ENCODE results near the gene NLRC3.

NLRC3 gene

DNA sequence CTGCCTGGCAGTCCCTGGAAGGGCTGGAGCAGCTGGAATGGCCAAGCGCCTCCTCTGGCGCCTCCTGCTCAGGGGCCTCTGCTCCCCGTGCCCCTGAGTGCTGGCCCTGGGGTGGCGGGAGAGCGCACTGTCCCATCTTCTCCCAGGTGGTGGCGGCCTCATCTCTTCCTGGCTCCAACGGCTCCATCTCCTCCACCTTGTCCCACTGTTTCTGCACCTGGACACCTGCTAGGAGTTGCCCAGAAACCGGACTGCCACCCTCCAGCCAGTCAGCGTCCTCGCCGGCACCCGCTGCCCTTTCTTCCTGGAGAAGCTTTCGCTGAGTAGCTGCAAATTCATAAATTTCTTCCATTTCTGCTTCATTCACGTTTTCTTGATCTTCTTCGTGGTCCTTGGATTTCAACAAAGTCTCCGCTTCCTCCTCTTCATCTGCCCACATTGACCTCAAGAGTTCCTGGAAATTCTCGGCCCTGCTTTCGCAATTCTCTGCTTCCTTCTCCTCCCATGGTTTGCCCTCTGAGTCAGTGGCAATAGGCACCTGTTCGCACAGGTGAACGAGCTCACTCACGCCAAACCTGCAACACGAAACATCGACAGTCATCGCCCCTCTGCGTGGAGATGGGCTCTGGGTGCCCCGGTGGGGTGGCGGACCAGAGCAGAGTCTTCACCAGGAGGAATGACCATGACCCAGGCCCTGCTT lies 13.7 kb upstream of the NLRC3 start:
- Histone ChIP-seq H3K9me3 (ENCODE audit: control insufficient read depth, insufficient read depth, low read length) (no peaks in the 10 kb centered on the region), H3K4me3 (ENCODE audit: low read length) (no peak overlapping the region), H3K4me1 (ENCODE audit: control insufficient read depth, insufficient read depth, low read length) (no peaks in the 10 kb centered on the region), H3K27me3 (ENCODE audit: control insufficient read depth, insufficient read depth, low read length) (no peaks in the 10 kb centered on the region), H3K36me3 (ENCODE audit: control insufficient read depth, insufficient read depth, low read length) (peaks cover 9% of the 10 kb centered on the region; the same call in 1 of the 2 replicates), H3K27ac (ENCODE audit: low read length) (no peak overlapping the region)
- no CpG with 5 or more reads among the region's 27 CpGs for WGBS (ENCODE audit: insufficient coverage, insufficient read length)
- no peak for DNase-seq (ENCODE audit: low read depth, low spot score)

DNA sequence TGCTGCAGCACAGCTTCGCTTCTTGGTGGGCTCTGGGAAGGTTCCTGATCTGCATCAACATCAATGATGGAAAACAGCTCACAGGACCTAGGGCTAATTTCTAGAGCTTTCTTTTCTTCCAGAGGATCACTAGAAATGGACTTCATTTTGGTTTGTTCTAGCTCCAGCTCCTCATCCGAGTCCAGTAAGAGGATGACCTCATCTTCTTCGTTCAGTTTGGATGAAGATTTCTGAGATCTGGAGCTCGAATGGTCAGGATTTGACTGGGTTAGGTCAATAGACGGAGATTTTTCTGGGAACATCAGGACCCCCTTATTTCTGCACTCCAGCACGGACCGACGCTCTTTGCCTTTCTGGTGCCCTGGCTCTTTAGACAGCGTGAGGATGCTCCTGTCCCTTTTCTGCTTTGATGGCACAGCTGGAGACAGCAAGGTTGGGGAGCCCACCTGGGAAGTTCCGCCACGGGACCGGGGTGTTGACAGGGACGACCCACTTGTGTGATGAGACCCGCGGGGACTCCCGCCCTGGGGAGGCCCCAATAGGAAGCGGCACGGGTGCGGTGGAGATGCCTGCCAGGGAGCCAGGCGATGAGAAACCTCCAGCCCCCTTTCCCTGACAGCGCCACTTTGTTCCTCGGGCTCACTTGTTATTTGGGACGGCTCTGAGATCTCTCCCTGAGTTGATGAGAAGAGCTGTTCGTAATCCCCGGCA lies 12.9 kb upstream of the NLRC3 start:
- Histone ChIP-seq H3K9me3 (ENCODE audit: control insufficient read depth, insufficient read depth, low read length) (no peaks in the 10 kb centered on the region), H3K4me1 (ENCODE audit: control insufficient read depth, insufficient read depth, low read length) (no peaks in the 10 kb centered on the region), H3K27ac (ENCODE audit: low read length) (no peak overlapping the region), H3K4me3 (ENCODE audit: low read length) (no peak overlapping the region), H3K27me3 (ENCODE audit: control insufficient read depth, insufficient read depth, low read length) (no peaks in the 10 kb centered on the region), H3K36me3 (ENCODE audit: control insufficient read depth, insufficient read depth, low read length) (0 out of 2 replicates have a peak, but pooled peaks cover 3% of the 10 kb centered on the region)
- no CpG with 5 or more reads among the region's 25 CpGs for WGBS (ENCODE audit: insufficient coverage, insufficient read length)
- DNase-seq (ENCODE audit: low read depth, low spot score), result no peak

DNA sequence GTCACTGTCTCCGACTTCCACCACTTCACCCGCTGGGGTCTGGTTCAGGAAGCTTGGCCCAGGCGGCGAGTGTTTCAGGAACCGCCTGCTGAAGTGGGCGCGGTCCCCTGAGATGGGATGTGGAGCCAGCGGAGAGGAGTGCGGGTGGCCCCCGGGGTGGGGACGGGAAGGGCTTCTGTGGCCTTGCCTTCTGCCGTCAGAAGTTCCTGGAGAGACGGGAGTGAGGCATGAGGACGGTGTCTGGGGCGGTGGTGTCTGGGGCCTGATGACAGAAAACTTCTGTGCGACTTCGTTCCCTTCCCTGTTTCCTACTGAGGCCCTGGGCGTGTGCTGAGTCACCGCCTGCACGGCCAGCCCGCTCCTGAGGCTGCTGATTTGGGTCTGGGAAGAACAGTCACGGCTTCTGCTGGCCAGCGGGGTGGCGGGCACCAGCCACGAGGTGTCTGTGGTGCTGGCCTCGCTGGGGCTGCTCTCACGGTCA lies 12.3 kb upstream of the NLRC3 start:
- Histone ChIP-seq H3K4me3 (ENCODE audit: low read length) (no peak overlapping the region), H3K27me3 (ENCODE audit: control insufficient read depth, insufficient read depth, low read length) (no peaks in the 10 kb centered on the region), H3K27ac (ENCODE audit: low read length) (no peak overlapping the region), H3K36me3 (ENCODE audit: control insufficient read depth, insufficient read depth, low read length) (0 out of 2 replicates have a peak, but pooled peaks cover 3% of the 10 kb centered on the region), H3K9me3 (ENCODE audit: control insufficient read depth, insufficient read depth, low read length) (no peaks in the 10 kb centered on the region), H3K4me1 (ENCODE audit: control insufficient read depth, insufficient read depth, low read length) (no peaks in the 10 kb centered on the region)
- DNase-seq (ENCODE audit: low read depth, low spot score), result no peak
- WGBS (ENCODE audit: insufficient coverage, insufficient read length), result no CpG with 5 or more reads among the region's 27 CpGs

DNA sequence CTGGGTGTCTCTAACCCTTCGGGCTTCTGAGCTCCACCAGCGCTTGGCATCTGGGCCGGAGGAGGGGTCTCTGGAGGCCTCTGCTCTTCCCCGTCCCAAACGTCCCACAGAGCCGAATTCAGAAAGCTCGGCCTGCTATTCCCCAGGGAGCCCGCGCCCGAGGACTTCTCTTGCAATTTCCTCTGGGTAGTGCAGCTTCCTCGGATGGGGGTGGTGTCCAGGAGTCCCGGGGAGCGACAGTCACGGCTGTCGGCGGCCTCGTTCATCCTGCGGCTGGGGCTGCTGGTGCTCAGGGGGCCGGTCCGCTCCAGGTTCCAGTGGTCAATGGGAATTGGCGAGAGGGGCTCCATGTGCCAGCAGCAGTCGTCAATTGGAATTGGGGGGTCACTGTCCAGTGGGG lies 11.8 kb upstream of the NLRC3 start:
- Histone ChIP-seq H3K27ac (ENCODE audit: low read length) (no peak overlapping the region), H3K27me3 (ENCODE audit: control insufficient read depth, insufficient read depth, low read length) (no peaks in the 10 kb centered on the region), H3K36me3 (ENCODE audit: control insufficient read depth, insufficient read depth, low read length) (0 out of 2 replicates have a peak, but pooled peaks cover 3% of the 10 kb centered on the region), H3K4me1 (ENCODE audit: control insufficient read depth, insufficient read depth, low read length) (no peaks in the 10 kb centered on the region), H3K9me3 (ENCODE audit: control insufficient read depth, insufficient read depth, low read length) (no peaks in the 10 kb centered on the region), H3K4me3 (ENCODE audit: low read length) (no peak overlapping the region)
- no peak for DNase-seq (ENCODE audit: low read depth, low spot score)
- WGBS (ENCODE audit: insufficient coverage, insufficient read length), result no CpG with 5 or more reads among the region's 22 CpGs

DNA sequence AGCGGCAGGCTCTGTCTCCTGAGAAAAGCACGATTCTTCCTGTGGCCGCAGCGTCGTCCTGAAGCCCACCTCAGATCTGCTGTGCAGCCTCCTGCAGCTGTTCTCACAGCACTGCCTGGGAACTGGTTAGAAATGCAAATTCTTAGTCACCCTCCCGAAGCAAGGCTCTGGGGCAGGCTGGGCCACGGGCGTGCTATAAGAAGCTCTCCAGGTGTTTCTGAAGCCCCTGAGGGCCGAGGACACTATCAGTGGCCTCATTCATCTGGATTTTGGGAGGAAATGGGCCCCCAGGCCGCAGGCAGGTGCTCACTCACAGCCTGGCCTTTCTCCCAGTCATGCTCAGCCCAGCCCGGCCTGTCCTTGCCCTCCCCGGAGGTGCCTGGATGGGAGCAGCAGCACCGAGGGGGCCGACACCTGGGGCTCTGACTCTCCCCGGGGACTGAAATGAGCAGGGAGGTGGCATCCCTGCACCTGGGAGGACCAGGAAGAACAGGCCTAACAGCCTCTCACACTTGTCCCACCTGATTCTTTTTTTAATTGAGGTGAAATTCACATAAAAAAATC lies 10.4 kb upstream of the NLRC3 start:
- no peaks in the 10 kb centered on the region for H3K9me3 ChIP-seq (ENCODE audit: control insufficient read depth, insufficient read depth, low read length)
- DNase-seq (ENCODE audit: low read depth, low spot score), result no peak
- H3K4me3 ChIP-seq (ENCODE audit: low read length), result no peak overlapping the region
- H3K27me3 ChIP-seq (ENCODE audit: control insufficient read depth, insufficient read depth, low read length), result no peaks in the 10 kb centered on the region
- H3K27ac ChIP-seq (ENCODE audit: low read length), result no peak overlapping the region
- H3K36me3 ChIP-seq (ENCODE audit: control insufficient read depth, insufficient read depth, low read length), result peaks cover 3% of the 10 kb centered on the region; the same call in 1 of the 2 replicates
- no peaks in the 10 kb centered on the region for H3K4me1 ChIP-seq (ENCODE audit: control insufficient read depth, insufficient read depth, low read length)
- no CpG with 5 or more reads among the region's 15 CpGs for WGBS (ENCODE audit: insufficient coverage, insufficient read length)

DNA sequence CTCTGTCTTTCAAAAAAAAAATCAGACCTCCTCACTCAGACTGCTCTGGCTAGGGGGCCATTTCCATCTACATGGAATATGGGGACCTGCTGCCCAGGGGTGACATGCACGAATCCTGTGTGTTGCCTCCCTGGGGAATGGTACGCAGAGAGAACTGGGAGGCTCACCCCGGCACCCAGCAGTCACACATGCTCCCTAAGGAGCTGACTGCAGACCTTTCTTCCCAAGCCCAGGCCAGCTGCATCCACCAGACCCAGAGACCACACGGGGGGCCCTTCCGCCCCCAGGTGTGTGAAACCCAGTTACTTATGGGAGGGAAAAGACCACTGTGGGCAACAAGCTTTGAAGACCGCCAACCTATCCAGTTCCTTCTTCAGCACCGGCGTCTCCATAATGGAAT lies 7.2 kb upstream of the NLRC3 start:
- no peak overlapping the region for H3K4me3 ChIP-seq (ENCODE audit: low read length)
- H3K27me3 ChIP-seq (ENCODE audit: control insufficient read depth, insufficient read depth, low read length), result no peaks in the 10 kb centered on the region
- no peak overlapping the region for H3K27ac ChIP-seq (ENCODE audit: low read length)
- H3K4me1 ChIP-seq (ENCODE audit: control insufficient read depth, insufficient read depth, low read length), result no peaks in the 10 kb centered on the region
- H3K36me3 ChIP-seq (ENCODE audit: control insufficient read depth, insufficient read depth, low read length), result peaks cover 3% of the 10 kb centered on the region; the same call in 1 of the 2 replicates
- WGBS (ENCODE audit: insufficient coverage, insufficient read length), result no CpG with 5 or more reads among the region's 8 CpGs
- no peaks in the 10 kb centered on the region for H3K9me3 ChIP-seq (ENCODE audit: control insufficient read depth, insufficient read depth, low read length)
- no peak for DNase-seq (ENCODE audit: low read depth, low spot score)

DNA sequence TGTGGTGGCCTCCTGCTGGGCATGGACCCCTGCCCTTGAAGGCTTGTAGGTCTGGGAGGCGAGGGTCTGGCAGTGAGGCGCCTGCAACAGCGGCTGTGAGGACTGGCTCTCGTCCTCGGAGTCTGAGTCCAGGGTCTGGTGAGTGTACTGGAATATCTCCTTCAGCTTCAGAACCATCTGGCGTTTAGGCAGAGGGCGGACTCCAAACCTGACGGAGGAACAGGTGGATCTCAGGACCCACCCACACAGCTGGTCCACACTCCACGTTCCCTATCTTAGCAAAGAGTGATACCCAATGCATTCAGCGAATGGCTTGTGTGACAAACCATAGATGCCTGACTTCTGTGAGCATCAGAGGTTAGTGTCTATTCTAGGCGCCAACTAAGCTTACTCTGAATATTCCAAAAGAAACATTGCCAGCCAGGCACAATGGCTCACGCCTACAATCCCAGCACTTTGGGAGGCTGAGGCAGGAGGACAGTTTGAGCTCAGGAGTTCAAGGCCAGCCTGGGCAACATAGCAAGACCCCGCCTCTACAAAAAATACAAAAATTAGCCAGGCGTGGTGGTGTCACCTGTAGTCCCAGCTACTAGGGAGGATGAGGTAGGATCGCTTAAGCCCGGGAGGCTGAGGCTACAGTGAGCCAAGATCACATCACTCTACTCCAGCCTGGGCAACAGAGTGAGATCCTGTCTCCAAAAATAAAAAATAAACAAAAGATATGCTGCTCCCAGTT lies 6.3 kb upstream of the NLRC3 start:
- Histone ChIP-seq H3K27me3 (ENCODE audit: control insufficient read depth, insufficient read depth, low read length) (no peaks in the 10 kb centered on the region), H3K36me3 (ENCODE audit: control insufficient read depth, insufficient read depth, low read length) (peaks cover under 1% of the 10 kb centered on the region; the same call in 1 of the 2 replicates), H3K9me3 (ENCODE audit: control insufficient read depth, insufficient read depth, low read length) (no peaks in the 10 kb centered on the region), H3K4me3 (ENCODE audit: low read length) (no peak overlapping the region), H3K4me1 (ENCODE audit: control insufficient read depth, insufficient read depth, low read length) (0 out of 2 replicates have a peak, but pooled peaks cover 3% of the 10 kb centered on the region), H3K27ac (ENCODE audit: low read length) (no peak overlapping the region)
- no CpG with 5 or more reads among the region's 16 CpGs for WGBS (ENCODE audit: insufficient coverage, insufficient read length)
- DNase-seq (ENCODE audit: low read depth, low spot score), result no peak

DNA sequence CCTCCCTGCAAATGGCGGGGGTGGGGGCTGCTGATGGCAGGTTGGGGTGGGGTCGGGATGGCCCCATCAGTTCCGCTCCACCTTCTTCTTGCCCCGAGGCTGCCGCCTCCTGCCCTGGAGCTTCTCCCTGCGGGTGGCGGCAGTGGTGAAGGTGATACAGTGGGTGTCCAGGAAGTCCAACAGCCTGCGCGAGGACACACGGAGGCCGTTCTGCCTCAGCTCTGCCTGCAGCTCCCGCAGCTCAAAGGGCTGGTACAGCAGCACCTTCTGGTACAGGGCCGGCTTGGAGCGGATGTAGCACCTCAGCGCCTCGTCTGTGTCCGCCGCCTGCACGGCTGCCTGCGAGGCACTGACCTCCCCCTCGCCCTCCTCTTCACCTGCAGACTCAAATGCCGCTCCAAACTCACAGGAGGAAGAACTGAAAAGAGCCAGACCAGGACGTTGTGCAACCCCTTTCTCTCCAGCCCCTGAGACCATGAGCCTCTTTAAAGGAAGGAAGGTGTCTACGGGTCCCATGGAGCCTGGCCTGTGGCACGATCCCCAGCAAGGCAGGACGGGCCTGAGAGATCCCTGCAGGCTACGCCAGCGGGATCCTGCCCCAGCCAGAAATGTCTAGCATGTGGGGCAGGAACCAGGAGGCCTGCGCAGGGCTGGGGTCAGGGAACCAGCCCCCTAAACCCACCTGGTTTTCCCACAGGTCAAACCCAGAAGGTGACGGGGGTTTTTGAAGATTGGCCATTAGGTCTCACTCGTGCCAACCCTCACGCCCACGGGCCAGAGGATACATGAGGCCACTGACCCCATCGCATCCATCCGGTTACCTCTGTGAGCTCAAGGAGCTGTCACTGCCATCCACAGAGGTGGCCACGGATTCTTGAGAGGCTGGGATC lies 5.3 kb upstream of the NLRC3 start:
- 0 out of 2 replicates have a peak, but pooled peaks cover 3% of the 10 kb centered on the region for H3K4me1 ChIP-seq (ENCODE audit: control insufficient read depth, insufficient read depth, low read length)
- no peaks in the 10 kb centered on the region; the same call in 1 of the 2 replicates for H3K36me3 ChIP-seq (ENCODE audit: control insufficient read depth, insufficient read depth, low read length)
- no peaks in the 10 kb centered on the region for H3K9me3 ChIP-seq (ENCODE audit: control insufficient read depth, insufficient read depth, low read length)
- no peak overlapping the region for H3K27ac ChIP-seq (ENCODE audit: low read length)
- H3K27me3 ChIP-seq (ENCODE audit: control insufficient read depth, insufficient read depth, low read length), result no peaks in the 10 kb centered on the region
- no peak overlapping the region for H3K4me3 ChIP-seq (ENCODE audit: low read length)
- no CpG with 5 or more reads among the region's 36 CpGs for WGBS (ENCODE audit: insufficient coverage, insufficient read length)
- no peak for DNase-seq (ENCODE audit: low read depth, low spot score)

DNA sequence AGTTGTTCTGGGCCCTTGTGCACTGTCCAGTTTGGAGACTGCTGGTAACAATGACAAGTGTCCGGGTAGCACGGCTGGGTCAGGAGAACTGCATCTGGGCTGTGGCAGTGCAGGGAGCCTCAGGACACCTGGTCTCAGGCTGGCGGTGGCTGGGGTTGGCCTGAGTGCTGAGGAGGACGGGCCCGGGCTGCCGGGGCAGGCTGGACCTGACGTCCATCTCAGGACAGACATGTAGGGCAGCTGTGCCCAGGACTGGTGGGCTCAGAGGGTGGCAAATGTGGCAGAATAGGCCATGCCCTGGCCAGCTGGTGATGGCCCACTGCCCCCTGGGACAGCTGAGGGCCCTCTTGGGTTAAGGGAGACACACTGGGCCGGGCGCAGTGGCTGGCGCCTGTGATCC lies 4.2 kb upstream of the NLRC3 start:
- Histone ChIP-seq H3K27me3 (ENCODE audit: control insufficient read depth, insufficient read depth, low read length) (no peaks in the 10 kb centered on the region), H3K9me3 (ENCODE audit: control insufficient read depth, insufficient read depth, low read length) (no peaks in the 10 kb centered on the region), H3K27ac (ENCODE audit: low read length) (no peak overlapping the region), H3K4me3 (ENCODE audit: low read length) (no peak overlapping the region; the same call in 1 of the 2 replicates), H3K4me1 (ENCODE audit: control insufficient read depth, insufficient read depth, low read length) (0 out of 2 replicates have a peak, but pooled peaks cover 4% of the 10 kb centered on the region), H3K36me3 (ENCODE audit: control insufficient read depth, insufficient read depth, low read length) (no peaks in the 10 kb centered on the region; the same call in 1 of the 2 replicates)
- WGBS (ENCODE audit: insufficient coverage, insufficient read length), result no CpG with 5 or more reads among the region's 10 CpGs
- DNase-seq (ENCODE audit: low read depth, low spot score), result no peak

Data from iPS DF 6.9 (cell line).